Panc1 (cell line): ENCODE data around the gene RIC8B. TPM values are rescaled to one million over a fixed set of nuclear protein-coding genes. Genes with fewer than 3 reads are reported as not detected.

Source experiments
- ATAC-seq: fragments of 200-7000 bp; cut with Tn5 transposase; 2 replicates; pipeline ENCODE4 v1.9.1; 2020; ENCODE audit warnings: mild to moderate bottlenecking, moderate library complexity
- BruUV-seq: library from RNA; stranded (reverse); fragments of 400-500 nt; replicated peaks from 2 replicates; lab custom pipeline; 2021; lab: Mats Ljungman, UMichigan
- CTCF ChIA-PET: fragments of 300-600 bp; sonication (Branson Sonifier 250); formaldehyde crosslinking; loops from one replicate; lab custom pipeline; 2022; ENCODE audit warnings: antibody characterized with exemption; lab: Charles Lee
- POLR2A ChIA-PET: fragments of 300-600 bp; sonication (Branson Sonifier 250); formaldehyde crosslinking; loops from one replicate; lab custom pipeline; 2022; ENCODE audit warnings: antibody characterized with exemption; lab: Charles Lee
- DNase-seq: peaks from one replicate; pipeline ENCODE4 v3.0.0-alpha.2; 2010; ENCODE audit warnings: low read depth, low spot score
- H3K27ac ChIP-seq: 2 replicates; pipeline ENCODE4 v1.5.1; 2011; ENCODE audit warnings: mild to moderate bottlenecking, low read length, inconsistent platforms
- H3K27me3 ChIP-seq: fragments of 200-500 bp; sonication (Bioruptor generic); 2 replicates; pipeline ENCODE4 v1.6.0; 2014; ENCODE audit warnings: low read length, inconsistent platforms; ENCODE audit not compliant: control insufficient read depth, insufficient read depth
- H3K36me3 ChIP-seq: fragments of 200-500 bp; sonication (Bioruptor generic); 2 replicates; pipeline ENCODE4 v1.5.1; 2014; ENCODE audit warnings: inconsistent platforms, mild to moderate bottlenecking, low read length, moderate library complexity; ENCODE audit not compliant: control insufficient read depth, insufficient read depth
- H3K4me1 ChIP-seq: 2 replicates; pipeline ENCODE4 v1.5.1; 2011; ENCODE audit warnings: inconsistent platforms, mild to moderate bottlenecking, low read length, moderate library complexity; ENCODE audit not compliant: control insufficient read depth, insufficient read depth
- H3K4me3 ChIP-seq, 2 experiments: 2 replicates each; pipeline ENCODE4 v1.5.1; 2011 to 2012; ENCODE audit warnings: low read depth in 2 of 2, low read length in 2 of 2, mild to moderate bottlenecking in 2 of 2, inconsistent platforms in 1 of 2, moderate library complexity in 1 of 2
- H3K9me3 ChIP-seq: fragments of 200-500 bp; sonication (Bioruptor generic); 2 replicates; pipeline ENCODE4 v1.5.1; 2014; ENCODE audit warnings: low read depth, mild to moderate bottlenecking, inconsistent platforms, low read length, moderate library complexity; ENCODE audit not compliant: control insufficient read depth, insufficient read depth
- POLR2AphosphoS5 ChIP-seq: IDR thresholded peaks from 2 replicates; pipeline ENCODE4 v1.6.1; 2012; ENCODE audit warnings: mild to moderate bottlenecking, low read depth, low read length, moderate library complexity
- SIN3A ChIP-seq: IDR thresholded peaks from 2 replicates; pipeline ENCODE4 v1.6.1; 2012; ENCODE audit warnings: low read depth, mild to moderate bottlenecking, low read length, moderate library complexity, borderline replicate concordance; ENCODE audit not compliant: insufficient read depth
- TCF7L2 ChIP-seq: IDR thresholded peaks from 2 replicates; pipeline ENCODE4 v1.6.1; 2011; ENCODE audit warnings: mild to moderate bottlenecking, low read depth, low read length, inconsistent platforms
- in situ Hi-C: cut with HindIII; loops from 2 replicates; pipeline ENCODE4 v1.10.0; 2016; ENCODE audit warnings: low sequenced_read_pairs, low pct_unique_long_range_greater_than_20kb
- intact Hi-C: fragments of 100-400 bp; cut with micrococcal nuclease; formaldehyde crosslinking; loops from one replicate; pipeline ENCODE4 v1.10.0; 2022; ENCODE audit not compliant: unreplicated experiment
- total RNA-seq: library from RNA; stranded (reverse); gene quantifications from one replicate; pipeline ENCODE4 v1.2.1, GENCODE V29; 2021; ENCODE audit not compliant: unreplicated experiment
- TF ChIP-seq, protein P1 (sequence below): fragments of 450-650 bp; IDR thresholded peaks from 2 replicates; pipeline ENCODE4 v1.5.1; 2017; ENCODE audit warnings: mild to moderate bottlenecking
- TF ChIP-seq, protein P2 (sequence below), 2 experiments: IDR thresholded peaks; 2 replicates each; pipeline ENCODE4 v1.6.1; 2011 to 2012; ENCODE audit warnings: low read depth in 2 of 2, control low read depth in 1 of 2, low read length in 1 of 2, mild to moderate bottlenecking in 1 of 2, moderate library complexity in 1 of 2; ENCODE audit not compliant: insufficient read depth in 1 of 2

RIC8B gene
- total RNA-seq, 1 experiment from 2014 or later = 16.1 TPM

DNA sequence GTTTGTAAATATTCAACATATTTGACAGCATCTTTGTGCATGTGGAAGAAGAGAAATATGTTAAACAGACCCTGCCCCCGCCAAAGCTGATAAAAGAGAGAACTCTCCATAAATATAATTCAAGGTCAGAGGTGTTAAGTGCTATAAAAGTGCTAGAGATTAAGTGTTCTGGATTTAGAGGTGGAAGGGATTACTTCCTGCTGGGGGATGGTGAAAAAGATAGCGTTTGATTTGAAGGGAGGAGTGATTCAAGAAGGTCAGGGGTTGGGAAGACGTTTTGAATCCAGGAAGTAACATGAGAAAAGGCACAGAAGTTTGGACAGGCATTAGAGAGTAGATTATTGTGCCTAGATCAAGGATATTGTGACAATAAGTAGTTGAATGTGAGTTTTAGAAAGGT lies 30.2 kb downstream of the RIC8B start:
- ChIA-PET POLR2A (no interaction called here), CTCF (no interaction called here)
- H3K27ac ChIP-seq = no peak overlapping the region
- no peak for TF ChIP-seq SIN3A
- TF ChIP-seq, protein P1, sequence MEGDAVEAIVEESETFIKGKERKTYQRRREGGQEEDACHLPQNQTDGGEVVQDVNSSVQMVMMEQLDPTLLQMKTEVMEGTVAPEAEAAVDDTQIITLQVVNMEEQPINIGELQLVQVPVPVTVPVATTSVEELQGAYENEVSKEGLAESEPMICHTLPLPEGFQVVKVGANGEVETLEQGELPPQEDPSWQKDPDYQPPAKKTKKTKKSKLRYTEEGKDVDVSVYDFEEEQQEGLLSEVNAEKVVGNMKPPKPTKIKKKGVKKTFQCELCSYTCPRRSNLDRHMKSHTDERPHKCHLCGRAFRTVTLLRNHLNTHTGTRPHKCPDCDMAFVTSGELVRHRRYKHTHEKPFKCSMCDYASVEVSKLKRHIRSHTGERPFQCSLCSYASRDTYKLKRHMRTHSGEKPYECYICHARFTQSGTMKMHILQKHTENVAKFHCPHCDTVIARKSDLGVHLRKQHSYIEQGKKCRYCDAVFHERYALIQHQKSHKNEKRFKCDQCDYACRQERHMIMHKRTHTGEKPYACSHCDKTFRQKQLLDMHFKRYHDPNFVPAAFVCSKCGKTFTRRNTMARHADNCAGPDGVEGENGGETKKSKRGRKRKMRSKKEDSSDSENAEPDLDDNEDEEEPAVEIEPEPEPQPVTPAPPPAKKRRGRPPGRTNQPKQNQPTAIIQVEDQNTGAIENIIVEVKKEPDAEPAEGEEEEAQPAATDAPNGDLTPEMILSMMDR = no peak
- TF ChIP-seq, protein P2, sequence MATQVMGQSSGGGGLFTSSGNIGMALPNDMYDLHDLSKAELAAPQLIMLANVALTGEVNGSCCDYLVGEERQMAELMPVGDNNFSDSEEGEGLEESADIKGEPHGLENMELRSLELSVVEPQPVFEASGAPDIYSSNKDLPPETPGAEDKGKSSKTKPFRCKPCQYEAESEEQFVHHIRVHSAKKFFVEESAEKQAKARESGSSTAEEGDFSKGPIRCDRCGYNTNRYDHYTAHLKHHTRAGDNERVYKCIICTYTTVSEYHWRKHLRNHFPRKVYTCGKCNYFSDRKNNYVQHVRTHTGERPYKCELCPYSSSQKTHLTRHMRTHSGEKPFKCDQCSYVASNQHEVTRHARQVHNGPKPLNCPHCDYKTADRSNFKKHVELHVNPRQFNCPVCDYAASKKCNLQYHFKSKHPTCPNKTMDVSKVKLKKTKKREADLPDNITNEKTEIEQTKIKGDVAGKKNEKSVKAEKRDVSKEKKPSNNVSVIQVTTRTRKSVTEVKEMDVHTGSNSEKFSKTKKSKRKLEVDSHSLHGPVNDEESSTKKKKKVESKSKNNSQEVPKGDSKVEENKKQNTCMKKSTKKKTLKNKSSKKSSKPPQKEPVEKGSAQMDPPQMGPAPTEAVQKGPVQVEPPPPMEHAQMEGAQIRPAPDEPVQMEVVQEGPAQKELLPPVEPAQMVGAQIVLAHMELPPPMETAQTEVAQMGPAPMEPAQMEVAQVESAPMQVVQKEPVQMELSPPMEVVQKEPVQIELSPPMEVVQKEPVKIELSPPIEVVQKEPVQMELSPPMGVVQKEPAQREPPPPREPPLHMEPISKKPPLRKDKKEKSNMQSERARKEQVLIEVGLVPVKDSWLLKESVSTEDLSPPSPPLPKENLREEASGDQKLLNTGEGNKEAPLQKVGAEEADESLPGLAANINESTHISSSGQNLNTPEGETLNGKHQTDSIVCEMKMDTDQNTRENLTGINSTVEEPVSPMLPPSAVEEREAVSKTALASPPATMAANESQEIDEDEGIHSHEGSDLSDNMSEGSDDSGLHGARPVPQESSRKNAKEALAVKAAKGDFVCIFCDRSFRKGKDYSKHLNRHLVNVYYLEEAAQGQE (IDR thresholded peaks at IDR 0.05; ENCODE audit: insufficient read depth in 1 of 2, low read depth in 2 of 2, low read length in 1 of 2) = no peak
- no peak for TF ChIP-seq POLR2AphosphoS5
- TF ChIP-seq TCF7L2 = no peak
- DNase-seq (no peak), ATAC-seq (no peak)
- in situ Hi-C loops (no loop called here), intact Hi-C loops (no loop called here)
- BruUV-seq = no TSS peak
- no peaks in the 10 kb centered on the region for H3K27me3 ChIP-seq
- H3K4me1 ChIP-seq = no peaks in the 10 kb centered on the region
- no peaks in the 10 kb centered on the region for H3K9me3 ChIP-seq
- no peak overlapping the region for H3K4me3 ChIP-seq
- no peaks in the 10 kb centered on the region for H3K36me3 ChIP-seq

DNA sequence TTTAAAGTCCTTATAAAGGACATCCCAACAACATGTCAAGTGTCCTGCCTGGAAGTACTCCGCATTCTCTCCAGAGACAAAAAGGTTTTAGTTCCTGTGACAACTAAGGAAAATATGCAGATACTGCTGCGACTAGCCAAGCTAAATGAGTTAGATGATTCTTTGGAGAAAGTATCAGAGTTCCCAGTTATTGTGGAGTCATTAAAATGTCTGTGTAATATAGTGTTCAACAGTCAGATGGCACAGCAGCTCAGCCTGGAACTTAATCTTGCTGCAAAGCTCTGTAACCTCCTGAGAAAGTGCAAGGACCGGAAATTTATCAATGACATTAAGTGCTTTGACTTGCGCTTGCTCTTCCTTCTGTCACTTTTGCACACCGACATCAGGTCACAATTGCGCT lies 40.2 kb downstream of the RIC8B start:
- no TSS peak for BruUV-seq
- peaks cover 6% of the 10 kb centered on the region for H3K36me3 ChIP-seq
- H3K27me3 ChIP-seq = no peaks in the 10 kb centered on the region
- TF ChIP-seq, protein P1 = no peak
- TF ChIP-seq, protein P2 (IDR thresholded peaks at IDR 0.05; ENCODE audit: insufficient read depth in 1 of 2, low read depth in 2 of 2, low read length in 1 of 2) = no peak
- TF ChIP-seq POLR2AphosphoS5 = no peak
- POLR2A ChIA-PET = no interaction called here
- no peak for DNase-seq
- CTCF ChIA-PET = no interaction called here
- ATAC-seq = no peak
- no peaks in the 10 kb centered on the region for H3K4me1 ChIP-seq
- H3K4me3 ChIP-seq = no peak overlapping the region
- no peak overlapping the region for H3K27ac ChIP-seq
- intact Hi-C loops (no loop called here), in situ Hi-C loops (no loop called here)
- no peaks in the 10 kb centered on the region for H3K9me3 ChIP-seq
